ENCODE data around the gene CPS1. TPM values are rescaled to one million over a fixed set of nuclear protein-coding genes. Genes with fewer than 3 reads are reported as not detected.

CPS1 gene
- total RNA-seq, 1 donor from 2014 or later, result 4.4 TPM

DNA sequence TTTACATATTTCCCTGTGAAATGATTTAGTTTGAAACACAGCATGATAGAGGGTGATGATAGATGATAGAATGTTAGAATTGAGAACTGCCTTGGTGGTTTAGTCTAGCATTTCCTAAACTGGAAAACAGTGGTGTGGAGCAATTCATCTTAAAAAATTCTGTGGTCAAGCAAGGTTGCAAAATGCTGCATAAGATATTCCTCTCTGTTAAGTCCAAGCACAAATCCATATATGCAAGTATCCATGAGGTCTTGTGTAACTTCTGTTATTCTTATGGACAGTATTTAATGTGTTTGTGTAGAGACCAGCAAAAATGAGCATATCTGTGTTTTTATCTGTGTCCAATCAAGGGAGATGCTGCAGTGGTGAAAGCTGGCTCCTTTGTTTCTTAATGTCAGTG is 30.0 kb downstream of the CPS1 start:
- no peak for DNase-seq (ENCODE audit: low spot score in 2 of 2, unreplicated experiment in 2 of 2)
- TF ChIP-seq, protein P1, sequence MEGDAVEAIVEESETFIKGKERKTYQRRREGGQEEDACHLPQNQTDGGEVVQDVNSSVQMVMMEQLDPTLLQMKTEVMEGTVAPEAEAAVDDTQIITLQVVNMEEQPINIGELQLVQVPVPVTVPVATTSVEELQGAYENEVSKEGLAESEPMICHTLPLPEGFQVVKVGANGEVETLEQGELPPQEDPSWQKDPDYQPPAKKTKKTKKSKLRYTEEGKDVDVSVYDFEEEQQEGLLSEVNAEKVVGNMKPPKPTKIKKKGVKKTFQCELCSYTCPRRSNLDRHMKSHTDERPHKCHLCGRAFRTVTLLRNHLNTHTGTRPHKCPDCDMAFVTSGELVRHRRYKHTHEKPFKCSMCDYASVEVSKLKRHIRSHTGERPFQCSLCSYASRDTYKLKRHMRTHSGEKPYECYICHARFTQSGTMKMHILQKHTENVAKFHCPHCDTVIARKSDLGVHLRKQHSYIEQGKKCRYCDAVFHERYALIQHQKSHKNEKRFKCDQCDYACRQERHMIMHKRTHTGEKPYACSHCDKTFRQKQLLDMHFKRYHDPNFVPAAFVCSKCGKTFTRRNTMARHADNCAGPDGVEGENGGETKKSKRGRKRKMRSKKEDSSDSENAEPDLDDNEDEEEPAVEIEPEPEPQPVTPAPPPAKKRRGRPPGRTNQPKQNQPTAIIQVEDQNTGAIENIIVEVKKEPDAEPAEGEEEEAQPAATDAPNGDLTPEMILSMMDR (IDR thresholded peaks at IDR 0.05; ENCODE audit: unreplicated experiment), result no peak
- no peak overlapping the region for H3K4me3 Mint-ChIP-seq
- no peaks in the 10 kb centered on the region for H3K36me3 Mint-ChIP-seq
- H3K27me3 Mint-ChIP-seq (ENCODE audit: low read depth), result no peaks in the 10 kb centered on the region
- no peak overlapping the region for H3K27ac Mint-ChIP-seq
- H3K9me3 Mint-ChIP-seq, result no peaks in the 10 kb centered on the region
- H3K4me1 Mint-ChIP-seq, result no peaks in the 10 kb centered on the region

DNA sequence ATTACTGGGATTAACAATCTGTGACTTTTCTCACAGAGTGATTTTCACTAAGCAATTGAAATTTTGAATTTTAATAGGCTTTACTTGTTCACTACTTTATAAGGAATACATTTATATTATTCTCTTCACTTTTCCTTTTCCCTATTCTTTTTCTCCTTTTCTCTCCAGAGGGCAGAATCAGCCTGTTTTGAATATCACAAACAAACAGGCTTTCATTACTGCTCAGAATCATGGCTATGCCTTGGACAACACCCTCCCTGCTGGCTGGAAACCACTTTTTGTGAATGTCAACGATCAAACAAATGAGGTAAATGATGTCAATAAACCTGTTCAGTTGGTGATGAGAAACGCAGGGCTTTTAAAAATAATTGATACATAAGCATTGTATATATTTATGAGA is 35.3 kb downstream of the CPS1 start:
- TF ChIP-seq, protein P1 (IDR thresholded peaks at IDR 0.05; ENCODE audit: unreplicated experiment), result no peak
- Mint-ChIP-seq H3K9me3 (no peaks in the 10 kb centered on the region), H3K27ac (no peak overlapping the region), H3K27me3 (ENCODE audit: low read depth) (no peaks in the 10 kb centered on the region), H3K4me1 (no peaks in the 10 kb centered on the region), H3K36me3 (no peaks in the 10 kb centered on the region), H3K4me3 (no peak overlapping the region)
- no peak for DNase-seq (ENCODE audit: low spot score in 2 of 2, unreplicated experiment in 2 of 2)

DNA sequence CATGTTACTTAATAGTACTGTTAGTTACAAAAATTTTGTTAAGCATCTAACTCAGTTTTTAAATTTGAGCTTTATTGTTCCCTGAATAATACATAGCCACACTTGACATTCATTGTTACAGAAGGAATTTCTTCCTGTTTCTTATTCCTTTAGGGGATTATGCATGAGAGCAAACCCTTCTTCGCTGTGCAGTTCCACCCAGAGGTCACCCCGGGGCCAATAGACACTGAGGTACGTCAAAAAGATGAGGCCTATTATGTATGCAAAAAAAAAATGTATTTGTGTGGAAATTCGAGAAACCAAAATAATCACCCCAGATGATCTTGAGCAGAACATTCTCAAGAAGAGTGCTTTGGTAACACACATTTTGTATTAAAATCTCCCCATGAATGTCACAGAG is 36.3 kb downstream of the CPS1 start:
- TF ChIP-seq, protein P1 (IDR thresholded peaks at IDR 0.05; ENCODE audit: unreplicated experiment), result no peak
- Mint-ChIP-seq H3K36me3 (peaks cover 2% of the 10 kb centered on the region), H3K4me1 (no peaks in the 10 kb centered on the region), H3K4me3 (no peak overlapping the region), H3K9me3 (peaks cover 2% of the 10 kb centered on the region), H3K27me3 (ENCODE audit: low read depth) (no peaks in the 10 kb centered on the region), H3K27ac (no peak overlapping the region)
- no peak for DNase-seq (ENCODE audit: low spot score in 2 of 2, unreplicated experiment in 2 of 2)

DNA sequence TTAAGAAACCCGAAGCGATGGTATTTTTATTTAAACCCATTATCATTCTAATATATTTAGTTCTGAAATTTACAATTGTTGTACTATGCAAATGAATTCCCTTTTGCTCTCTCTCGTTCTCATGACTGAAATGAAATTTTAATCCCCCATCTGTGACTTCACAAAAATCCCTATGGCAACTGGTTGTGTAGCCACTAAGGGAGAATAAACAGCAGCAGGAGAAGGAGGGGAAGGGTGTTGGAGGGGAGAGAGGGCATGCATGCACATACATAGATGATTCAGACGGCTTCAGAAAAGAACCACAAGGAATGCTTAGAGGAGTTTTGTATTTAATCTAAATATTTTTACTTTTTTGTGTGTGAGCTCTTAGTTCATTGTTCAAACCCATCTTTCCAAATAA is 36.8 kb downstream of the CPS1 start:
- H3K4me1 Mint-ChIP-seq, result no peaks in the 10 kb centered on the region

DNA sequence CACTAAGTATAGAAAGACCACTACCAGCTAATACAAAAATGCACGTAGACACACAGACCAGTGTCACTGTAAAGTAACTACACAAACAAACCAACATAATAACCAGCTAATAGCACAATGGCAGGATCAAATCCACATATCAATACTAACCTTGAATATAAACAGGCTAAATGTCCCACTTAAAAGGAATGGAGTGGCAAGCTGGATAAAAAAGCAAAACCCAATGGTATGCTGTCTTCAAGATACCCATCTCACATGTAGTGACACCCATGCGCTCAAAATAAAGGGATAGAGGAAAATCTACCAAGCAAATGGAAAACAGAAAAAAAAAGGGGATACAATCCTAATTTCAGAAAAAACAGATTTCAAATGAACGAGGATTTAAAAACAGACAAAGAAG is 41.8 kb downstream of the CPS1 start:
- peaks cover 15% of the 10 kb centered on the region for H3K36me3 Mint-ChIP-seq
- H3K4me1 Mint-ChIP-seq, result no peaks in the 10 kb centered on the region
- H3K4me3 Mint-ChIP-seq, result no peak overlapping the region
- TF ChIP-seq, protein P1 (IDR thresholded peaks at IDR 0.05; ENCODE audit: unreplicated experiment), result no peak
- no peak overlapping the region for H3K27ac Mint-ChIP-seq
- H3K27me3 Mint-ChIP-seq (ENCODE audit: low read depth), result no peaks in the 10 kb centered on the region
- DNase-seq (ENCODE audit: low spot score in 2 of 2, unreplicated experiment in 2 of 2), result no peak
- H3K9me3 Mint-ChIP-seq, result peaks cover 21% of the 10 kb centered on the region

More for the DNA sequence above, 36.8 kb downstream of the CPS1 start:
- DNase-seq (ENCODE audit: low spot score in 2 of 2, unreplicated experiment in 2 of 2), result no peak
- no peak overlapping the region for H3K27ac Mint-ChIP-seq
- H3K36me3 Mint-ChIP-seq, result peaks cover 6% of the 10 kb centered on the region
- H3K9me3 Mint-ChIP-seq, result peaks cover 7% of the 10 kb centered on the region
- no peak overlapping the region for H3K4me3 Mint-ChIP-seq
- TF ChIP-seq, protein P1 (IDR thresholded peaks at IDR 0.05; ENCODE audit: unreplicated experiment), result no peak
- H3K27me3 Mint-ChIP-seq (ENCODE audit: low read depth), result no peaks in the 10 kb centered on the region

DNA sequence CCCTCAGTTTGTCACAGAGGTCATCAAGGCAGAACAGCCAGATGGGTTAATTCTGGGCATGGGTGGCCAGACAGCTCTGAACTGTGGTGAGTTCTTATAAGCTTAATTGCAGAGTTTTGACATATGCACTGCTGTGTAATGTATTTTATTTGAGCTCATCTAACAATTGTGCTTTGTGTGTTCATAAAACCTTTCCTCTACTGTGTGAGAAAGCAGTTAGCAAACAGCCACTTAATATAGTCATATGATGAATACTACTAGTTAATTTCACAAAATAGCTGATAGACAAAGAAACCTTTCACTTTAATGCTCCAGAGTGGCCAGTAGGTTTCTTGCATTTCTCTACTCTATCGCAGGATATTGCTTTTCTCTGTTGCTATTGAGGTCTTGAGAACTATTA is 43.1 kb downstream of the CPS1 start:
- H3K27ac Mint-ChIP-seq, result no peak overlapping the region
- TF ChIP-seq, protein P1 (IDR thresholded peaks at IDR 0.05; ENCODE audit: unreplicated experiment), result no peak
- H3K27me3 Mint-ChIP-seq (ENCODE audit: low read depth), result no peaks in the 10 kb centered on the region
- no peak overlapping the region for H3K4me3 Mint-ChIP-seq
- DNase-seq (ENCODE audit: low spot score in 2 of 2, unreplicated experiment in 2 of 2), result no peak
- no peaks in the 10 kb centered on the region for H3K4me1 Mint-ChIP-seq
- H3K36me3 Mint-ChIP-seq, result peaks cover 15% of the 10 kb centered on the region
- H3K9me3 Mint-ChIP-seq, result peaks cover 21% of the 10 kb centered on the region

All from mesothelial cell of epicardium (in vitro differentiated cells).